AG04450 (cell line): ENCODE results near the gene NDFIP2. TPM values are rescaled to one million over a fixed set of nuclear protein-coding genes. Genes with fewer than 3 reads are reported as not detected.

Experiments
- CTCF ChIA-PET: fragments of 300-600, 350-600 bp; formaldehyde crosslinking; extraction: SDS; loops from one replicate; lab custom pipeline; 2022; ENCODE audit warnings: antibody characterized with exemption, inconsistent platforms; lab: Charles Lee
- POLR2A ChIA-PET: fragments of 350-600 bp; formaldehyde crosslinking; extraction: SDS; loops from one replicate; lab custom pipeline; 2021; ENCODE audit warnings: antibody characterized with exemption, inconsistent platforms; lab: Yijun Ruan, JAX
- DNase-seq: peaks from one replicate; pipeline ENCODE4 v3.0.0-alpha.2; 2011; ENCODE audit warnings: low read depth, low spot score
- H3K27ac ChIP-seq: one replicate; pipeline ENCODE4 v1.5.1; 2012; ENCODE audit warnings: low read depth, low read length, control low read depth
- H3K27me3 ChIP-seq: one replicate; pipeline ENCODE4 v1.6.0; 2012; ENCODE audit warnings: low read length; ENCODE audit not compliant: control insufficient read depth, insufficient read depth
- H3K4me3 ChIP-seq: 2 replicates; pipeline ENCODE4 v1.5.1; 2011; ENCODE audit warnings: mild to moderate bottlenecking, low read depth, low read length, control low read depth
- H3K9me3 ChIP-seq: 2 replicates; pipeline ENCODE4 v1.5.1; 2012; ENCODE audit warnings: low read length; ENCODE audit not compliant: control insufficient read depth, insufficient read depth
- polyA plus RNA-seq: library from polyadenylated mRNA; depleted of rRNA; stranded (reverse); fragments of >200 nt; gene quantifications from 2 replicates; pipeline ENCODE4 v1.2.3, GENCODE V29; 2011
- TF ChIP-seq, protein P1 (sequence below): IDR thresholded peaks from 2 replicates; pipeline ENCODE4 v1.5.1; 2011; ENCODE audit warnings: low read depth, low read length, control low read depth, inconsistent platforms

NDFIP2 gene
- polyA plus RNA-seq, 1 experiment, result 33.0 TPM

DNA sequence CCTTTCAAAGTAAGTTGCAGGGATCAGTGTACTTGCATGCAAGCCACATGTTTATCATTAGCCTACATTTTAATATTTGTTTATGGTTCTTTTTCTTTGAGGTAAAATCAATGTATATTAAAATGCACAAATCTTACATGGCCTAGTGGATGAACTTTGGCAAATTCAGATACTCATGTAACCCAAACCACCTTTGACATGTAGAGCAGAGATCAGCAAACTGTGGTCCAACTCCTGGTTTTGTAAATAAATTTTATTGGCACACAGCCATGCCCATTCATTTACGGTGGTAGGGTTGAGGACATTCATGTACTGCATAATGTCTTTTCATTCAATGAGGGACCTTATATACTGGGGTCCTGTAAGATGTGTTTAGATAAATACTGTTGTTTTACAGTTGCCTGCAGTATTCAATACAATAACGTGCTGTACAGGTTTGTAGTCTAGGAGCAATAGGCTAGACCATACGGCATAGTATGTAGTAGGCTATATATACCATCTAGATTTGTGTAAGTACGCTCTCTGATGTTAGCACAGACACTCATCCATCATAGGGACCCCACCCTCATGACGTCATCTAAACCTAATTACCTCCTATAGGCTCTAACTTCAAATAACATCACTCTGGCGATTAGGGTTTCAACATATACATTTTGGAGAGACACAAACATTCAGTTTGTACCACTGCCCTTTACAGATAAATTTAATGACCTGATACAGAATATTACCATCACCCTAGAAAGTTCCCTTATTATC is 5.7 kb downstream of the NDFIP2 start:
- POLR2A ChIA-PET, result no interaction called here
- DNase-seq, result no peak
- H3K27ac ChIP-seq, result no peak overlapping the region
- no peak overlapping the region for H3K4me3 ChIP-seq
- CTCF ChIA-PET, result no interaction called here
- no peaks in the 10 kb centered on the region for H3K9me3 ChIP-seq
- H3K27me3 ChIP-seq, result no peaks in the 10 kb centered on the region
- TF ChIP-seq, protein P1, sequence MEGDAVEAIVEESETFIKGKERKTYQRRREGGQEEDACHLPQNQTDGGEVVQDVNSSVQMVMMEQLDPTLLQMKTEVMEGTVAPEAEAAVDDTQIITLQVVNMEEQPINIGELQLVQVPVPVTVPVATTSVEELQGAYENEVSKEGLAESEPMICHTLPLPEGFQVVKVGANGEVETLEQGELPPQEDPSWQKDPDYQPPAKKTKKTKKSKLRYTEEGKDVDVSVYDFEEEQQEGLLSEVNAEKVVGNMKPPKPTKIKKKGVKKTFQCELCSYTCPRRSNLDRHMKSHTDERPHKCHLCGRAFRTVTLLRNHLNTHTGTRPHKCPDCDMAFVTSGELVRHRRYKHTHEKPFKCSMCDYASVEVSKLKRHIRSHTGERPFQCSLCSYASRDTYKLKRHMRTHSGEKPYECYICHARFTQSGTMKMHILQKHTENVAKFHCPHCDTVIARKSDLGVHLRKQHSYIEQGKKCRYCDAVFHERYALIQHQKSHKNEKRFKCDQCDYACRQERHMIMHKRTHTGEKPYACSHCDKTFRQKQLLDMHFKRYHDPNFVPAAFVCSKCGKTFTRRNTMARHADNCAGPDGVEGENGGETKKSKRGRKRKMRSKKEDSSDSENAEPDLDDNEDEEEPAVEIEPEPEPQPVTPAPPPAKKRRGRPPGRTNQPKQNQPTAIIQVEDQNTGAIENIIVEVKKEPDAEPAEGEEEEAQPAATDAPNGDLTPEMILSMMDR, result no peak

DNA sequence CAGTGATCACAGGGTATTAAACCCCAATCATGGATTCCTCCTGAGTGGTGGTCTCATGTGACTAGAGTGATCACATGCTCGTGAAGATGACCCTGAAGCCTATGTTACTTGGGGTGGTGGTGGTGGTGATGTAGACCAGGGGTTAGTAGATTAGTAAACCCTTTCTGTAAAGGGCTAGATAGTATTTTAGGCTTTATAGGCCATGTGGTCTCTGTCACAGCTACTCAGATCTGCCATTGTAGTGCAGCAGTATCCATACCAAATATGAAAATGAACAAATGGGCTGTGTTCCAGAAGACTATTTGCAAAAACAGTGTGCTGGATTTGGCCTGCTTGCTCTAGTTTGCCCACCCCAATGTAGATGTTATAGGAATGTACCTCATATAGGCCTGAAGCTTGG is 9.4 kb downstream of the NDFIP2 start:
- POLR2A ChIA-PET, result no interaction called here
- H3K9me3 ChIP-seq, result no peaks in the 10 kb centered on the region
- H3K27me3 ChIP-seq, result no peaks in the 10 kb centered on the region
- no peak for DNase-seq
- H3K4me3 ChIP-seq, result no peak overlapping the region
- H3K27ac ChIP-seq, result no peak overlapping the region
- CTCF ChIA-PET, result no interaction called here
- TF ChIP-seq, protein P1, result no peak

DNA sequence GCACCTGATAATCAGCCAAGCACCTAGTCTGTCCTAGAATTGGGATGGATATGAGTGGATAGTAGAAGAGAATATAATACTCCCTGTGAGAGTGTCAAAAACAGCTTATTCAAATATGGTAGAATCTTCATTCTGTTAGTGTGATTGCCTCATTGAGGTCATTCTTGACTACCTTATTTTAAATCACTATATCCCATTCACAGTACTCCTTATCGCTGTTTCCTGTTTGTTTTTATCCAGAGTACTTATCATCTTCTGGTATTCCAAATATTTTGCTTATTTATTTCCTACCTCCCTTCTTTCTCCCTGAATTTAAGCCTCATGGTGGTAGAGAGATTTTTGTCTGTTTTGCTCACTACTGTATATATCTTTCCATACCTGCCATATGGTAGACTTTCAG is 9.9 kb downstream of the NDFIP2 start:
- no peak for DNase-seq
- Histone ChIP-seq H3K27ac (no peak overlapping the region), H3K27me3 (no peaks in the 10 kb centered on the region), H3K9me3 (no peaks in the 10 kb centered on the region), H3K4me3 (no peak overlapping the region)
- TF ChIP-seq, protein P1, result no peak
- CTCF ChIA-PET, result no interaction called here
- POLR2A ChIA-PET, result no interaction called here

DNA sequence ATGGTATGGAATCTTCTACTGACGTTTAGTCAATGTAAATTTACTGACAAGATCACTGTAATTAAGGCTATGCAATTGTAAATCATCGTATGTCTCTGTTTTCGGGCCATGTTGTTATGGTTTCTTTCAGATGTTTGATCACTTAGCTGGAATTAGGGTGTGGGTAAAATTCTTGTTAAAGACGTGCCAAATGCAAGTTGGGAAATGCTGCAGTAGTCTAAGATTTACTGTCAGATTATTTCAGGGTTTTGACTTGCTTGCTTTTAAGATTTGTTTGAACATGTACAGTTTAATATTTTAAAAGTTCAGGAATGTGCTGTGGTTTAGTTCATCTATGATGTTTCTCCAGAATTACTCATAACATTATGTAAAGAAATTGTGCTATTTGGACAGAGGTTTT is 10.8 kb downstream of the NDFIP2 start:
- TF ChIP-seq, protein P1, result no peak
- no peak for DNase-seq
- Histone ChIP-seq H3K9me3 (no peaks in the 10 kb centered on the region), H3K27ac (no peak overlapping the region), H3K27me3 (no peaks in the 10 kb centered on the region), H3K4me3 (no peak overlapping the region; the same call in 1 of the 2 replicates)
- ChIA-PET CTCF (interaction anchor here (1.1 to 1.3 kb wide), 2 partner anchors 10 to 50 kb away, joined by 3 to 4 read pairs; partner anchors contain the start of gene NDFIP2), POLR2A (interaction anchor here (1.6 kb wide), 1 partner anchor 11 kb away, joined by 6 read pairs; the partner anchor contains the start of gene NDFIP2)

DNA sequence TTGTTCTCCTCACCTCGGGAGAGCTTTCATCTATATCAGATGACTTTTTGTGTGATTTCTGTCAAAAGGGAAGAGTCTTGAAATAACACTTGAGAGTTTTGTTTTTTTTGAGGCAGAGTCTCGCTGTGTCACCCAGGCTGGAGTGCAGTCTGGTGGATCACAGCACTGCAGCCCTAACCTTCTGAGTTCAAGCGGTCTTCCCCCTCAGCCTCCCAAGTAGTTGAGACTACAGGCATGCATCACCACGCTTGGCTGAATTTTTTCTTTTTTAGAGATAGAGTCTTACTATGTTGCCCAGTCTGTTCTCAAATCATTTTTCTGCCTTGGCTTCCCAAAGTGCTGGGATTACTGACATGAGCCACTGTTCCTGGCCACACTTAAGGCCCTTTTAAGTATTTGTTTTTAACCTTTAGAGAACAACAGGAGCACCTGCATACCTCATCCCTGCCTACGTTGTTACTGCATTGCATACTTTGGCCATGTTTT is 11.4 kb downstream of the NDFIP2 start:
- no peak overlapping the region for H3K27ac ChIP-seq
- no peak for DNase-seq
- TF ChIP-seq, protein P1, result no peak

More for the DNA sequence above, 11.4 kb downstream of the NDFIP2 start:
- Histone ChIP-seq H3K4me3 (no peak overlapping the region), H3K9me3 (no peaks in the 10 kb centered on the region), H3K27me3 (no peaks in the 10 kb centered on the region)
- POLR2A ChIA-PET, result interaction anchor here (0.6 to 1.6 kb wide), 2 partner anchors 11 to 31 kb away, joined by 6 to 7 read pairs; partner anchors contain the start of gene NDFIP2
- CTCF ChIA-PET, result interaction anchor here (1.1 to 1.3 kb wide), 2 partner anchors 11 to 49 kb away, joined by 3 to 4 read pairs; partner anchors contain the start of gene NDFIP2
